Natural killer cell treated with Interleukin-12 subunit alpha and Interleukin-12 subunit beta and Interleukin-15 and Interleukin-18, amount 100 ng/mL, for 72 hours (primary cell): ENCODE data around the gene NUDT1. TPM values are rescaled to one million over a fixed set of nuclear protein-coding genes. Genes with fewer than 3 reads are reported as not detected.
A peak's percentile ranks its signal among the peaks of the same experiment; 100 is the strongest.

Experiments used
- ATAC-seq, 2 donors: fragments of 150-1000 bp; cut with Tn5 transposase in 1 of 2; sonication (Bioruptor Pico), chemical (Tn5 transposase) in 1 of 2; 2 replicates each; pipeline ENCODE4 v1.10.0; 2021
- DNase-seq: peaks from one replicate; pipeline ENCODE4 v3.0.0; 2022; ENCODE audit warnings: low spot score
- H3K27ac Mint-ChIP-seq, 2 donors: 1 replicate in 1 of 2; 2 replicates in 1 of 2; pipeline ENCODE4 v1.8.0; 2022; ENCODE audit warnings: mixed read lengths in 2 of 2, mild to moderate bottlenecking in 1 of 2, moderate library complexity in 1 of 2
- H3K27me3 Mint-ChIP-seq, 2 donors: 1 replicate in 1 of 2; 2 replicates in 1 of 2; pipeline ENCODE4 v1.8.0; 2022; ENCODE audit warnings: mixed read lengths in 2 of 2
- H3K36me3 Mint-ChIP-seq: one replicate; pipeline ENCODE4 v1.8.0; 2022; ENCODE audit warnings: mixed read lengths
- H3K4me1 Mint-ChIP-seq, 2 donors: 1 replicate in 1 of 2; 2 replicates in 1 of 2; pipeline ENCODE4 v1.8.0; 2022; ENCODE audit warnings: low read depth in 2 of 2, mixed read lengths in 2 of 2, mild to moderate bottlenecking in 1 of 2
- H3K4me3 Mint-ChIP-seq: one replicate; pipeline ENCODE4 v1.8.0; 2022; ENCODE audit warnings: mixed read lengths
- H3K9me3 Mint-ChIP-seq: 2 replicates; pipeline ENCODE4 v1.8.0; 2022; ENCODE audit warnings: mixed read lengths
- total RNA-seq, 2 donors: library from RNA; stranded (reverse); gene quantifications; one replicate each; pipeline ENCODE4 v1.2.3, GENCODE V29; 2022

NUDT1 gene
- total RNA-seq, 2 donors from 2014 or later = 31.7 to 65.2 TPM

DNA sequence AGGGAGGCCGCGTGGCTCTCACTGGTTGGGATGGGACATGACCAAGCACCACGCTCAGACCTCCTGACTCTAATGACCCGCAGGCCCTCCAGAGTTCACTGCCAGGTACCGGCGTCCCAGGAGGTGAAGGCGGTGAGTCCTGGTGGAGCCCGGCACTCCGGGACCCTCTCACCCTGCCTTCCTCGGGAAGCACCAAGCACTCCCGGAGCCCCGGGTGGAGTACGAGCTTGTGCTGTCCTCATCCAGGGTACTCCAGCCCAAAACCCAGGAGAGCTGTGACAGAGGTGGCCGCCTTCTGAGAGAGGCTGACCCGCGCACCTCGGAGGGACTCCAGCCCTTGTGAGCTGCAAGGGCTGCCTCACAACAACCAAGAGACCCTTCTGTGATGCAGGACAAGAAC, 18.7 kb upstream of the NUDT1 start:
- no peak overlapping the region for H3K4me3 Mint-ChIP-seq
- peaks cover 0 to 9% of the 10 kb centered on the region in 2 donors for H3K4me1 Mint-ChIP-seq
- no peaks in the 10 kb centered on the region for H3K9me3 Mint-ChIP-seq
- no peaks in the 10 kb centered on the region for H3K27me3 Mint-ChIP-seq
- DNase-seq (no peak), ATAC-seq (peak in 1 of 2 donors; percentile 11)
- no peak overlapping the region for H3K27ac Mint-ChIP-seq
- no peaks in the 10 kb centered on the region for H3K36me3 Mint-ChIP-seq

DNA sequence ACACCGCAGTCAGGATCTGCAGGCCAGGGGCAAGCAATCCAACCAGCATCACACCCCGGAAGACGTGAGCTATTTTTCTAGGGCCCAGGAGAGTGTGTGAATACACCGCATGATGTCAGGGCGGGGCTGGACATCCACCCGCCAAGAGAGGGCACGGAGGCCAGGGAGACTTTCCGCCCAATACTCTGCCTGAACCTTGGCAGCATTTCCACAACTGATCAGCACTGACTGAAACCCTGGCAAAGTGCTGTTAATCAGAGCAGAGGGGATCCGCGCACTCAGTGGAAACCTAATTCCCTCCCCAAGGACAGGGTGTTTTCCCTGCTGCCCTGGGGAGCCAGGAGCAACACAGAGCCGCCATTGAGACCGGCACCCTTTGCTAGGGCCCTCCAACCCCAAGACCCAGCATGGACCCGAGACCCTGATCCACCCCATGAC, 17.5 kb upstream of the NUDT1 start:
- Mint-ChIP-seq H3K4me1 (peaks cover 1 to 9% of the 10 kb centered on the region in 2 donors), H3K4me3 (no peak overlapping the region), H3K36me3 (no peaks in the 10 kb centered on the region), H3K9me3 (no peaks in the 10 kb centered on the region), H3K27ac (no peak overlapping the region), H3K27me3 (no peaks in the 10 kb centered on the region)
- DNase-seq = no peak
- no peak for ATAC-seq

GRCh38 chr7:2224934-2225333, 17.1 kb upstream of the NUDT1 start:
- H3K36me3 Mint-ChIP-seq = no peaks in the 10 kb centered on the region
- DNase-seq = no peak
- H3K27me3 Mint-ChIP-seq = no peaks in the 10 kb centered on the region
- H3K9me3 Mint-ChIP-seq = no peaks in the 10 kb centered on the region
- no peak for ATAC-seq
- H3K27ac Mint-ChIP-seq = no peak overlapping the region
- H3K4me1 Mint-ChIP-seq = peaks cover 4 to 12% of the 10 kb centered on the region in 2 donors
- no peak overlapping the region for H3K4me3 Mint-ChIP-seq

DNA sequence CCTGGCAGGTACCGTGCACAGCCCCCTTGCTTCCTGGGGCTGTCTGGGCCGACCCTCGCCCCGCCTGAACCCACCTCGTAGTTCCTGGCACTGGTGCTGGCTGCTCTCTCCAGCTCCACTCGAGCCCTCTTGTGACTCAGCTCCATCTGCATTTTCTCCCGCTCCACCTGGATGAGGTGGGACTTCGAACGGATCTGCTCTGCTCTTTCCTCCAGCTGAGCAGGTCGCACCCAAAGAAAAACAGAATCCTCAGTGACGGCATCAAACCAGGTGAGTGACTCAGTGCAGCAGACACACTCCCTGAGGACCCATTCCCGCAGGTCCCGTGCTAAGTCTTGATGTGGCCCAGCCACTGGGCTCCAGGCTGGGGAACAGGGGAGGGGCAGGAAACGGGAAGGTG, 16.7 kb upstream of the NUDT1 start:
- DNase-seq = no peak
- ATAC-seq = no peak
- H3K36me3 Mint-ChIP-seq = no peaks in the 10 kb centered on the region
- H3K9me3 Mint-ChIP-seq = no peaks in the 10 kb centered on the region
- H3K27ac Mint-ChIP-seq = no peak overlapping the region
- H3K4me3 Mint-ChIP-seq = no peak overlapping the region
- H3K27me3 Mint-ChIP-seq = no peaks in the 10 kb centered on the region
- H3K4me1 Mint-ChIP-seq = peaks cover 4 to 16% of the 10 kb centered on the region in 2 donors

- DNase-seq (no peak), ATAC-seq (no peak)
- H3K27ac Mint-ChIP-seq = no peak overlapping the region
- no peak overlapping the region for H3K4me3 Mint-ChIP-seq
- peaks cover 4 to 17% of the 10 kb centered on the region in 2 donors for H3K4me1 Mint-ChIP-seq
- no peaks in the 10 kb centered on the region for H3K27me3 Mint-ChIP-seq
- H3K36me3 Mint-ChIP-seq = no peaks in the 10 kb centered on the region
- H3K9me3 Mint-ChIP-seq = no peaks in the 10 kb centered on the region
These were observed 16.2 kb upstream of the NUDT1 start for GRCh38 chr7:2225830-2226229.

DNA sequence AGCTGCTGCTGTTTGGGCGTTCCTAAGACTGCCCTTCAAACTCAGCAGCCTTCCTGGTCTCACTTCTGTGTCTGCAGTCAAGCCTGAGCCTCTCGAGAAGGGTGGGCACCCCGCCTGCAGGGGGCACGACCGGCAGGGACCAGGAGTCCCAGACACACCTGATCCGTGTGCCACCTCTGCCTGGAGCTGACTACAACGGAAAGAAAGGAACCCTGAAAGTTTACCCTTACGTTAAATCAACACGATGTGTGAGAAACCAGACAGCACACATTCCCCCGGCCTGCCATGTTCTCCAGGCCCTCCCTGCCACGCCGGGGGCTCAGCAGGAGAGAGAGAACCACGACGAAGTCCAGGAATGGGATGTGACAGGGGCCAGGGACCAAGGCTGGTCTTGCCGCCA, 14.3 kb upstream of the NUDT1 start:
- ATAC-seq (no peak), DNase-seq (no peak)
- Mint-ChIP-seq H3K4me3 (no peak overlapping the region), H3K9me3 (no peaks in the 10 kb centered on the region), H3K27me3 (no peaks in the 10 kb centered on the region), H3K27ac (no peak overlapping the region), H3K4me1 (peaks cover 10 to 24% of the 10 kb centered on the region in 2 donors), H3K36me3 (no peaks in the 10 kb centered on the region)

DNA sequence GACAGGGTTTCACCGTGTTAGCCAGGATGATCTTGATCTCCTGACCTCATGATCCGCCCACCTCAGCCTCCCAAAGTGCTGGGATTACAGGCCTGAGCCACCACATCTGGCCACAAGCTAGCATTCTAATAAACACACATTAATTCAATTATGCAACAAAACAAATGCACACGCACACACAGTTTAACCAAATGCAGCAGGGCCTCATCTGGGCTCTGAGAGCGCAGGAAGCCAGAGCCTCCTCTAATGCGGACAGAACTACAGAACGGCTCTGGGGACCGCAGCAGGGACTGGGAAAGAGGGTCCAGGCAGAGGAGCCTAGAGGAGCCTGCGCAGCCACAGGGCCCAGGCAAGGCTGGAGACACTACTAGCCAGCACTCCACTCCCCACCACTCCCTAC, 13.1 kb upstream of the NUDT1 start:
- Mint-ChIP-seq H3K36me3 (no peaks in the 10 kb centered on the region), H3K9me3 (no peaks in the 10 kb centered on the region), H3K27ac (no peak overlapping the region), H3K4me1 (peaks cover 10 to 29% of the 10 kb centered on the region in 2 donors), H3K27me3 (no peaks in the 10 kb centered on the region), H3K4me3 (no peak overlapping the region)
- no peak for ATAC-seq
- no peak for DNase-seq

- ATAC-seq = no peak
- Mint-ChIP-seq H3K36me3 (no peaks in the 10 kb centered on the region), H3K27ac (peak overlapping the region in 1 of 2 donors; percentile 41)
These were observed 12.6 kb upstream of the NUDT1 start for GRCh38 chr7:2229467-2229866.

DNA sequence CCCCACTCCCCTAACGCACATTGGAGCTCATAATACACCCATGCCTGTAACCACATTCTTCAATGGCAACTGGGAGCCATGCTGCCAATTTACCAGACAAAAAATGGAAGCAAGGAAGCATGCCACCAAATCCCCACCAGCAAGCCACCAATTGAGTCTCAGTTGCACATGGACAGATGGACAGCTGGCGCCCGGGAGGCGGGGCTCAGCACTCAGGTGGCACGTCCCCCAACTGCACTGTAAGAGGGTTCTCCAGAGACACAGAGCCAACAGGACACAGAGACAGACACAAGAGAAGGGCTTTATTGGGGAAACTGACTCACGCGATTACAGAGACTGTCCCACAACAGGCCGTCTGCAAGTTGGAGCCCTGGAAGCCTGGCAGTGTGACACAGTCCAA, 11.8 kb upstream of the NUDT1 start:
- DNase-seq (no peak), ATAC-seq (no peak)
- peaks cover 10 to 27% of the 10 kb centered on the region in 2 donors for H3K4me1 Mint-ChIP-seq
- H3K36me3 Mint-ChIP-seq = peaks cover 5% of the 10 kb centered on the region
- peak overlapping the region in 1 of 2 donors; percentile 41 for H3K27ac Mint-ChIP-seq
- H3K27me3 Mint-ChIP-seq = no peaks in the 10 kb centered on the region
- no peak overlapping the region for H3K4me3 Mint-ChIP-seq
- no peaks in the 10 kb centered on the region for H3K9me3 Mint-ChIP-seq

More at GRCh38 chr7:2229467-2229866, 12.6 kb upstream of the NUDT1 start:
- no peak for DNase-seq
- Mint-ChIP-seq H3K27me3 (no peaks in the 10 kb centered on the region), H3K4me1 (peaks cover 10 to 26% of the 10 kb centered on the region in 2 donors), H3K9me3 (no peaks in the 10 kb centered on the region), H3K4me3 (no peak overlapping the region)

GRCh38 chr7:2230882-2231281, 11.1 kb upstream of the NUDT1 start:
- H3K27me3 Mint-ChIP-seq = no peaks in the 10 kb centered on the region
- no peak for DNase-seq

GRCh38 chr7:2231992-2232765, 9.8 kb upstream of the NUDT1 start:
- Mint-ChIP-seq H3K4me1 (peaks cover 11 to 27% of the 10 kb centered on the region in 2 donors), H3K27me3 (no peaks in the 10 kb centered on the region), H3K4me3 (peak overlapping the region; percentile 85), H3K36me3 (peaks cover 8% of the 10 kb centered on the region), H3K9me3 (no peaks in the 10 kb centered on the region), H3K27ac (peak overlapping the region; percentile 50 to 91)
- DNase-seq (no peak), ATAC-seq (peak; percentile 74 to 77)

More at GRCh38 chr7:2230882-2231281, 11.1 kb upstream of the NUDT1 start:
- Mint-ChIP-seq H3K27ac (no peak overlapping the region), H3K9me3 (no peaks in the 10 kb centered on the region), H3K4me1 (peaks cover 10 to 29% of the 10 kb centered on the region in 2 donors), H3K36me3 (peaks cover 8% of the 10 kb centered on the region), H3K4me3 (no peak overlapping the region)
- no peak for ATAC-seq

DNA sequence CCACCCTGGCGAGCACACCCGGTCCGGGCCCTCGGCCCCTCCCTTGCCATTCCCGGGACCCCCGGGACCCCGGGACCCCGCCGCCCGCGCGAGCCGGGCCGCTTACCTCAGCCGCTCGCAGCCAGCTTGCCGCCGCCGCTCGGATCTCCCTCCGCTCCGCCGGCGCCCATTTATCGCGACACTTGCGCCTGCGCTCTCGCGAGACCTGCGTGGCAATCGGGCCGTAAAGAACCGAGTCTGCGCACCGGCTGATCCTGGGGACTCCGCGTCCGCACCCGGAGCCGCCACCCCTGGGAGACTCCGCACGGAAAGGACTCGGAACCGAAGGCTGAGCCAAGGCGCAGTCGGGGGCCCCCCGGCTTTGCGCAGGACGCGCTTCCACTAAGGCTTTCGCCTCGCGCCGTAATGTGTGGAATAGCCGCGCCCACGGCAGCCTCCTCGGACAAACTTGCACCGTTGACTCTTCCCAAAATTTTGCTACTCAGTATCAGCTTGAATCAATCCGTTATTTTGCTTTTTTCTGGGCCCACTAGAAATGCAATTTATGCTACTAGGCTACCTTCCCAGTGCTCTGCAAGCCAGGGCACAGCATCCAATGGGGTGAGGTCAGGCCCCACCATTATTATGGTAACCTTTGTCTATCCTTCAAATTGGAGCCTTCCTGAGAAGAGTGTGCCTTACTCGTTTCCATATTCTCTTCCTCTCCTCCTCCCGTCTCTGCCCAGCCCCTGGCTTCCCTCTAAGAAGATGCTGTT, 9.1 kb upstream of the NUDT1 start, which contains the start of gene MAD1L1:
Gene MAD1L1 (minus strand): TSS at position 180 of the 755 bp plus-strand sequence. CDS start 2,812 bp downstream, outside the sequence.
- peak within 1 kb of the TSS; percentile 85 for H3K4me3 Mint-ChIP-seq
- DNase-seq = peak; percentile 91
- peaks cover 8% of the 10 kb centered on the region for H3K36me3 Mint-ChIP-seq
- peaks cover 14 to 25% of the 10 kb centered on the region in 2 donors for H3K4me1 Mint-ChIP-seq
- peak within 1 kb of the TSS; percentile 50 to 91 for H3K27ac Mint-ChIP-seq
- H3K9me3 Mint-ChIP-seq = no peaks in the 10 kb centered on the region
- peak; percentile 92 to 94 for ATAC-seq
- no peaks in the 10 kb centered on the region for H3K27me3 Mint-ChIP-seq

GRCh38 chr7:2233926-2234325, 8.1 kb upstream of the NUDT1 start:
- Mint-ChIP-seq H3K9me3 (no peaks in the 10 kb centered on the region), H3K27me3 (no peaks in the 10 kb centered on the region), H3K27ac (no peak overlapping the region), H3K36me3 (peaks cover 8% of the 10 kb centered on the region), H3K4me1 (peaks cover 14 to 25% of the 10 kb centered on the region in 2 donors), H3K4me3 (peak overlapping the region; percentile 25)
- ATAC-seq = no peak
- DNase-seq = no peak

DNA sequence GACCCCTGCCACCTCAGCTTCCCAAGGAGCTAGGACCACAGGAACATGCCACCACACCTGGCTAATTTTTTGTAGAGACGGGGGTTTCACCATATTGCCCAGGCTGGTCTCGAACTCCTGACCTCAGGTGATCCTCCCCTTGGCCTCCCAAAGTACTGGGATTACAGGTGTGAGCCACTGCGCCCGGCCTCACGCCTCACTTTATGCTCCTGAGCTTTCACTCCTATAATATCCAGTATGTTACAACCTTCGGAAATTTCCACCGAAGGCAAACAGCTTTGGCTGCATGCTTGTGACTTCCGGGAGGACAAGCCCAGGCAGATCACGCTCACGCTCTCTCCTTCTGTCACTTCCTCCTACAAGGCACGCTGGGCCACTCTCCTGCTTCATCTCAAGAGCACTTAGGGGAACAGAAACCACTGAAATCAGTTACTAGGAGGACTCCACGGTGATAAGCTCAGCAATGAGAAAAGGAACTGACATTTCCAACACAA, 4.9 kb upstream of the NUDT1 start:
- no peak overlapping the region for H3K4me3 Mint-ChIP-seq
- no peaks in the 10 kb centered on the region for H3K27me3 Mint-ChIP-seq
- H3K36me3 Mint-ChIP-seq = peaks cover 8% of the 10 kb centered on the region
- H3K27ac Mint-ChIP-seq = no peak overlapping the region
- ATAC-seq (no peak), DNase-seq (no peak)
- H3K9me3 Mint-ChIP-seq = no peaks in the 10 kb centered on the region
- peaks cover 4 to 13% of the 10 kb centered on the region in 2 donors for H3K4me1 Mint-ChIP-seq
